Spleen (tissue), 11 donors: ENCODE measurements around the gene FBN1. TPM values are rescaled to one million over a fixed set of nuclear protein-coding genes. Genes with fewer than 3 reads are reported as not detected.

Source experiments
- DNase-seq: peaks from one replicate; pipeline ENCODE4 v3.0.0-alpha.2; 2020
- H3K27ac ChIP-seq, 8 donors: fragments of 200-600 bp; sonication (generic) in 7 of 8; 1 replicate in 4 of 8; 2 replicates in 4 of 8; pipeline versions ENCODE4 v1.5.0 to v1.8.0; 2016 to 2021; ENCODE audit warnings: inconsistent platforms in 4 of 8, mild to moderate bottlenecking in 4 of 8, moderate library complexity in 1 of 8
- H3K27me3 ChIP-seq, 7 donors: fragments of 200-600 bp; sonication (generic) in 6 of 7; replicated peaks in 1 of 7; 1 replicate in 4 of 7; 2 replicates in 3 of 7; pipeline versions ENCODE4 v1.5.0 to v1.8.0; 2016 to 2021; ENCODE audit warnings: inconsistent platforms in 3 of 7, mild to moderate bottlenecking in 1 of 7
- H3K36me3 ChIP-seq, 6 donors: fragments of 200-600 bp; sonication (generic) in 5 of 6; 1 replicate in 4 of 6; 2 replicates in 2 of 6; pipeline versions ENCODE4 v1.5.0 to v1.8.0; 2016 to 2021; ENCODE audit warnings: inconsistent platforms in 2 of 6
- H3K4me1 ChIP-seq, 6 donors: fragments of 200-600 bp; sonication (generic) in 5 of 6; 1 replicate in 3 of 6; 2 replicates in 3 of 6; pipeline versions ENCODE4 v1.5.0 to v1.8.0; 2016 to 2021; ENCODE audit warnings: inconsistent platforms in 3 of 6
- H3K4me3 ChIP-seq, 8 donors: fragments of 200-600 bp; sonication (generic) in 7 of 8; 1 replicate in 4 of 8; 2 replicates in 4 of 8; pipeline versions ENCODE4 v1.5.0 to v1.8.0; 2016 to 2021; ENCODE audit warnings: inconsistent platforms in 4 of 8, mild to moderate bottlenecking in 4 of 8, moderate library complexity in 2 of 8
- H3K9me3 ChIP-seq, 8 donors: fragments of 200-600 bp; sonication (generic) in 7 of 8; 1 replicate in 4 of 8; 2 replicates in 4 of 8; pipeline versions ENCODE4 v1.5.0 to v1.8.0; 2016 to 2021; ENCODE audit warnings: inconsistent platforms in 4 of 8
- POLR2A ChIP-seq, 3 donors: fragments of 450-650 bp; IDR thresholded peaks; one replicate each; pipeline ENCODE4 v1.5.1; 2017; ENCODE audit warnings: antibody characterized with exemption in 3 of 3, mild to moderate bottlenecking in 1 of 3
- POLR2AphosphoS5 ChIP-seq, 3 donors: sonication (generic); formaldehyde crosslinking; IDR thresholded peaks; one replicate each; pipeline ENCODE4 v1.5.1; 2017; ENCODE audit warnings: antibody characterized with exemption in 3 of 3
- WGBS, 5 donors: extraction: QIAGEN DNeasy Blood & Tissue Kit in 3 of 5; methylation state at CpG; one replicate each; pipeline versions ENCODE4 v1.1.5 to v1.1.7; 2013 to 2018; 5-methylcytosine and 5-hydroxymethylcytosine counted together
- intact Hi-C: fragments of 100-400 bp; cut with DNase I; formaldehyde crosslinking; loops from one replicate; pipeline ENCODE4 v1.15.0; 2023; ENCODE audit warnings: low total_unique reads
- polyA plus RNA-seq, 3 donors: library from polyadenylated mRNA; stranded (reverse); fragments of 200-250 nt; gene quantifications; one replicate each; pipeline ENCODE4 v1.2.1, GENCODE V29; 2013
- total RNA-seq, 7 donors: library from RNA; depleted of rRNA in 3 of 7; stranded (reverse); fragments of >200 nt in 3 of 7; fragmentation: NEBNext Ultra II Directional in 4 of 7; extraction: Animal tissue kit (Norgen Biotek cat#: 25700) in 4 of 7; gene quantifications; one replicate each; pipeline versions ENCODE4 v1.1.0 to v1.2.1, GENCODE V29; 2016 to 2021
- TF ChIP-seq, protein P1 (sequence below), 11 experiments: fragments of 200-600 bp in 7 of 11; fragments of 450-650 bp in 4 of 11; sonication (generic) in 4 of 11; IDR thresholded peaks in 8 of 11; conservative IDR thresholded peaks in 3 of 11; 1 replicate in 7 of 11; 2 replicates in 4 of 11; pipeline versions ENCODE4 v1.4.0 to v1.8.0; 2016 to 2021; ENCODE audit warnings: antibody characterized with exemption in 11 of 11, inconsistent platforms in 4 of 11, mild to moderate bottlenecking in 1 of 11
- donor health status: healthy with polysubstance abuse.
- donor health status: DM: no; HTN: no; CAD: no; lungs with moderate emphysema.
- donor health status: DM: no; HTN: no; CAD: no.
- donor health status: Bipolar disorder and iron deficiency.
- donor health status: healthy.
- donor health status: DM: no; HTN: no; CAD: no.
- donor health status: DM: yes; HTN: yes; CAD: no.

Gene FBN1
- total and polyA plus RNA-seq, 10 donors, result 3.2 to 139 (median 45.4) TPM

DNA sequence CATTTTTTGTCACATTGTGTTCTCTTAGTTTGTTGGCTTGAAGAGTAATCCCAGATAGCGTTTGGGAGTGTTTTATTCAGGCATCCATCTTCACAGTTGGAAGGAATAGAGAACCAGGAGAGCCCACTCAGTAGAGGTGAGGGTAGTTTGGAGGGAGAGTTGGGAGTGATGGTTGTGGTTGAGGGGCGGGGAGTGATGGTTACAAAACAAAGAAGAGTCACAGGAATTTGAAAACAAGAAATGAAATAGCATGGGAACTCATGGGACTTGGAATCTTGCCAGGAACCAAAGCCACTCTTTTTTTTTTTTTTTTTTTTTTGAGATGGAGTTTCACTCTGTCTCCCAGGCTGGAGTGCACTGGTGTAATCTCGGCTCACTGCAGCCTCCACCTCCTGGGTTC is 278.0 kb downstream of the FBN1 start:
- no peak for DNase-seq
- Histone ChIP-seq H3K4me3 (no peak overlapping the region), H3K27me3 (no peaks in the 10 kb centered on the region), H3K27ac (no peak overlapping the region), H3K36me3 (no peaks in the 10 kb centered on the region), H3K4me1 (no peaks in the 10 kb centered on the region), H3K9me3 (no peaks in the 10 kb centered on the region)
- intact Hi-C loops, result no loop called here
- WGBS, 5 donors, result 71 to 87% (median 76%) methylated on average over 3 of the region's 3 CpGs
- TF ChIP-seq POLR2AphosphoS5 (IDR thresholded peaks at IDR 0.05), result no peak
- TF ChIP-seq POLR2A (IDR thresholded peaks at IDR 0.05), result no peak
- TF ChIP-seq, protein P1, sequence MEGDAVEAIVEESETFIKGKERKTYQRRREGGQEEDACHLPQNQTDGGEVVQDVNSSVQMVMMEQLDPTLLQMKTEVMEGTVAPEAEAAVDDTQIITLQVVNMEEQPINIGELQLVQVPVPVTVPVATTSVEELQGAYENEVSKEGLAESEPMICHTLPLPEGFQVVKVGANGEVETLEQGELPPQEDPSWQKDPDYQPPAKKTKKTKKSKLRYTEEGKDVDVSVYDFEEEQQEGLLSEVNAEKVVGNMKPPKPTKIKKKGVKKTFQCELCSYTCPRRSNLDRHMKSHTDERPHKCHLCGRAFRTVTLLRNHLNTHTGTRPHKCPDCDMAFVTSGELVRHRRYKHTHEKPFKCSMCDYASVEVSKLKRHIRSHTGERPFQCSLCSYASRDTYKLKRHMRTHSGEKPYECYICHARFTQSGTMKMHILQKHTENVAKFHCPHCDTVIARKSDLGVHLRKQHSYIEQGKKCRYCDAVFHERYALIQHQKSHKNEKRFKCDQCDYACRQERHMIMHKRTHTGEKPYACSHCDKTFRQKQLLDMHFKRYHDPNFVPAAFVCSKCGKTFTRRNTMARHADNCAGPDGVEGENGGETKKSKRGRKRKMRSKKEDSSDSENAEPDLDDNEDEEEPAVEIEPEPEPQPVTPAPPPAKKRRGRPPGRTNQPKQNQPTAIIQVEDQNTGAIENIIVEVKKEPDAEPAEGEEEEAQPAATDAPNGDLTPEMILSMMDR (IDR thresholded peaks at IDR 0.05 in 8 of 11, conservative IDR thresholded peaks at IDR 0.05 in 3 of 11), result no peak

GRCh38 chr15:48366584-48367312 is 278.8 kb downstream of the FBN1 start:
- intact Hi-C loops, result no loop called here
- TF ChIP-seq, protein P1 (IDR thresholded peaks at IDR 0.05 in 8 of 11, conservative IDR thresholded peaks at IDR 0.05 in 3 of 11), result no peak
- TF ChIP-seq POLR2A (IDR thresholded peaks at IDR 0.05) (no peak), POLR2AphosphoS5 (IDR thresholded peaks at IDR 0.05) (no peak)
- Histone ChIP-seq H3K9me3 (no peaks in the 10 kb centered on the region), H3K36me3 (no peaks in the 10 kb centered on the region), H3K4me3 (no peak overlapping the region), H3K4me1 (no peaks in the 10 kb centered on the region), H3K27ac (no peak overlapping the region), H3K27me3 (no peaks in the 10 kb centered on the region)
- WGBS, 5 donors, result 58 to 79% (median 70%) methylated on average over 4 of the region's 4 CpGs
- no peak for DNase-seq

GRCh38 chr15:48365575-48365974 is 279.9 kb downstream of the FBN1 start:
- intact Hi-C loops, result no loop called here
- H3K27me3 ChIP-seq, result no peaks in the 10 kb centered on the region
- TF ChIP-seq POLR2A (IDR thresholded peaks at IDR 0.05), result no peak
- TF ChIP-seq, protein P1 (IDR thresholded peaks at IDR 0.05 in 8 of 11, conservative IDR thresholded peaks at IDR 0.05 in 3 of 11), result no peak
- no peak for TF ChIP-seq POLR2AphosphoS5 (IDR thresholded peaks at IDR 0.05)
- DNase-seq, result no peak
- H3K9me3 ChIP-seq, result no peaks in the 10 kb centered on the region
- no peak overlapping the region for H3K27ac ChIP-seq
- no peaks in the 10 kb centered on the region for H3K4me1 ChIP-seq
- no peaks in the 10 kb centered on the region for H3K36me3 ChIP-seq
- H3K4me3 ChIP-seq, result no peak overlapping the region
- WGBS, 5 donors, result 85 to 98% (median 90%) methylated on average over 1 of the region's 1 CpG

DNA sequence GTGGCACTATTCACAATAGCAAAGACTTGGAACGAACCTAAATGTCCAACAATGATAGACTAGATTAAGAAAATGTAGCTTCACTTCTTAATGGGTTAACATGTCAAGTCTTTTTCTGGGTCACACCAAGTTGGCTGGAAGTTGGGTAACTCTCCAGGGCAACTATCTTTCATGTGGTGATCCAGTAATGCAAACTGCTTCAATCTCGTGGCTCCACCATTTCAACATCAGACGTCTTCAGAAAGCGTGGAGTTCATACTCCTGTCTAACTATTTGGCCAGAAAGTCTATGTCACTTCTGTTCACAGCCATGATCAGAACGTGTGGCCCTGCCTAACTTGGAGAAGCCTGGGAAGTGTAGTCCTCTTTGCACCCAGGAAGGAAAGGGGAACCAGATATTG is 282.0 kb downstream of the FBN1 start:
- Histone ChIP-seq H3K36me3 (no peaks in the 10 kb centered on the region), H3K27me3 (no peaks in the 10 kb centered on the region), H3K4me3 (no peak overlapping the region), H3K27ac (no peak overlapping the region), H3K9me3 (no peaks in the 10 kb centered on the region), H3K4me1 (peaks cover 0 to 7% (median 5%) of the 10 kb centered on the region in 6 donors)
- WGBS, 5 donors, result 54 to 74% (median 58%) methylated on average over 5 of the region's 5 CpGs
- intact Hi-C loops, result no loop called here
- DNase-seq, result no peak
- no peak for TF ChIP-seq POLR2A (IDR thresholded peaks at IDR 0.05)
- TF ChIP-seq, protein P1 (IDR thresholded peaks at IDR 0.05 in 8 of 11, conservative IDR thresholded peaks at IDR 0.05 in 3 of 11), result no peak
- TF ChIP-seq POLR2AphosphoS5 (IDR thresholded peaks at IDR 0.05), result no peak
